DOHH2 (cell line): ENCODE results near the gene PRDM10.

Experiments
- EZH2phosphoT487 ChIP-seq: fragments of 200-600 bp; sonication (generic); IDR thresholded peaks from 2 replicates; pipeline ENCODE4 v1.6.1; 2017; ENCODE audit warnings: borderline replicate concordance, mild to moderate bottlenecking, antibody characterized with exemption, low read length, moderate library complexity, mixed read lengths
- TF ChIP-seq, protein P1 (sequence below): fragments of 200-600 bp; sonication (generic); IDR thresholded peaks from one replicate; pipeline ENCODE4 v1.5.1; 2014; ENCODE audit warnings: antibody characterized with exemption, mild to moderate bottlenecking, low read depth, low read length; ENCODE audit not compliant: poor library complexity, severe bottlenecking

DNA sequence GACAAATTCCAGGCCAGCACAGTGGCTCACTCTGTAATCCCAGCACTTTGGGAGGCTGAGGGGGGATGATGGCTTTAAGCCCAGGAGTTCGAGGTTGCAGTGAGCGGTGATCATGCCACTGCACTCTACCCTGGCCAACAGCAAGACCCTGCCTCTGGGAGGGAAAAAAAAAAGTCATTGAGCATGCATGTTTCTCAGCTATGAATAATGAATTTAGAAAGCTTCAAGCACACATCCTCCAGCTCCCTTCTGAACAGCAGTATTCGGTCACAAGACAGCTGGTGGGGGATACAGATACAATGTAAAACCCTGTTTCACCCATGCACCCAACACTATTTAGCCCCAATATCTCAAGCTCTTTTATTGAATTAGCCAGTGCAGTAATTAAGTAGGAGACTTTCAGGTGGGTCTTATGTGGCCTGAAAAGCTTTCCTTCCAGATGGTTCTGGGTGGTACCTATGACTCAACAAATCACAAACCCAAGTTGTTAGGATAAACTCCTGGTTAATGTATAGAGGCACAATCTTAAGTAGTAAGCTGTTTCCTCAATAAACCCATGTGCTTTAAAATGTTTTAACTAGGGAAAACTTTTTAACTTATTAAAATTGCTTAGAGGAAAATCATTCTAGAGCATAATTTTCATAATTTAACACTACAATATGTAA is 13.4 kb downstream of the PRDM10 start:
- TF ChIP-seq, protein P1, sequence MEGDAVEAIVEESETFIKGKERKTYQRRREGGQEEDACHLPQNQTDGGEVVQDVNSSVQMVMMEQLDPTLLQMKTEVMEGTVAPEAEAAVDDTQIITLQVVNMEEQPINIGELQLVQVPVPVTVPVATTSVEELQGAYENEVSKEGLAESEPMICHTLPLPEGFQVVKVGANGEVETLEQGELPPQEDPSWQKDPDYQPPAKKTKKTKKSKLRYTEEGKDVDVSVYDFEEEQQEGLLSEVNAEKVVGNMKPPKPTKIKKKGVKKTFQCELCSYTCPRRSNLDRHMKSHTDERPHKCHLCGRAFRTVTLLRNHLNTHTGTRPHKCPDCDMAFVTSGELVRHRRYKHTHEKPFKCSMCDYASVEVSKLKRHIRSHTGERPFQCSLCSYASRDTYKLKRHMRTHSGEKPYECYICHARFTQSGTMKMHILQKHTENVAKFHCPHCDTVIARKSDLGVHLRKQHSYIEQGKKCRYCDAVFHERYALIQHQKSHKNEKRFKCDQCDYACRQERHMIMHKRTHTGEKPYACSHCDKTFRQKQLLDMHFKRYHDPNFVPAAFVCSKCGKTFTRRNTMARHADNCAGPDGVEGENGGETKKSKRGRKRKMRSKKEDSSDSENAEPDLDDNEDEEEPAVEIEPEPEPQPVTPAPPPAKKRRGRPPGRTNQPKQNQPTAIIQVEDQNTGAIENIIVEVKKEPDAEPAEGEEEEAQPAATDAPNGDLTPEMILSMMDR = no peak
- no peak for TF ChIP-seq EZH2phosphoT487
